ENCODE results near the gene PREX1. TPM values are rescaled to one million over a fixed set of nuclear protein-coding genes. Genes with fewer than 3 reads are reported as not detected.

The PREX1 gene
- total and polyA plus RNA-seq, 2 experiments from 2014 or later = 2.4 to 10.3 TPM

GRCh38 chr20:48672324-48672723, 155.5 kb downstream of the PREX1 start (continued):
- TF ChIP-seq CTCF (conservative IDR thresholded peaks at IDR 0.05; ENCODE audit: low read depth in 2 of 2) = no peak
- no peak for TF ChIP-seq REST (IDR thresholded peaks at IDR 0.05; ENCODE audit: unreplicated experiment)
- TF ChIP-seq POLR2AphosphoS5 (IDR thresholded peaks at IDR 0.05; ENCODE audit: low read depth) = no peak

GRCh38 chr20:48671141-48671540, 156.7 kb downstream of the PREX1 start:
- no peaks in the 10 kb centered on the region for H3K27me3 ChIP-seq (ENCODE audit: insufficient read depth)
- H3K4me3 Mint-ChIP-seq = no peak overlapping the region
- no peak overlapping the region for H3K4me2 ChIP-seq
- H3K4me3 ChIP-seq = no peak overlapping the region
- no peak overlapping the region for H3K27ac Mint-ChIP-seq
- no peak overlapping the region for H3K27ac ChIP-seq (ENCODE audit: low read depth)
- no peaks in the 10 kb centered on the region; the same call in 2 of the 3 replicates for H3K4me1 Mint-ChIP-seq
- DNase-seq (ENCODE audit: low spot score) = no peak
- H3F3A ChIP-seq (replicated peaks; ENCODE audit: low read depth) = no peaks in the 10 kb centered on the region
- H4K20me1 ChIP-seq (replicated peaks; ENCODE audit: insufficient read depth) = no peaks in the 10 kb centered on the region
- no peaks in the 10 kb centered on the region for H3K79me2 ChIP-seq (replicated peaks; ENCODE audit: insufficient read depth)
- no peak for ATAC-seq
- H3K27me3 Mint-ChIP-seq (ENCODE audit: insufficient read depth, low read depth, poor library complexity) = peaks cover 7% of the 10 kb centered on the region
- H3K4me1 ChIP-seq (ENCODE audit: insufficient read depth) = no peaks in the 10 kb centered on the region
- no peaks in the 10 kb centered on the region for H3K36me3 ChIP-seq (ENCODE audit: insufficient read depth)
- H3K9me3 Mint-ChIP-seq = peaks cover 5% of the 10 kb centered on the region; the same call in 2 of the 3 replicates
- no peaks in the 10 kb centered on the region for H3K9me2 ChIP-seq (ENCODE audit: insufficient read depth)
- peaks cover 6% of the 10 kb centered on the region for H3K36me3 Mint-ChIP-seq (ENCODE audit: low read depth)
- no peak overlapping the region for H2AFZ ChIP-seq
- TF ChIP-seq EZH2 (IDR thresholded peaks at IDR 0.05; ENCODE audit: low read depth, unreplicated experiment) = no peak
- no peak for TF ChIP-seq ZNF114 (CRISPR knock-in tag; IDR thresholded peaks at IDR 0.05)
- no peak for TF ChIP-seq NANOG (IDR thresholded peaks at IDR 0.05; ENCODE audit: borderline replicate concordance)
- no peak for TF ChIP-seq ZNF462 (CRISPR knock-in tag; IDR thresholded peaks at IDR 0.05)
- no peak for TF ChIP-seq CREB1 (CRISPR knock-in tag; IDR thresholded peaks at IDR 0.05; ENCODE audit: low read depth)
- TF ChIP-seq REST (IDR thresholded peaks at IDR 0.05; ENCODE audit: unreplicated experiment) = no peak
- no peak for TF ChIP-seq ETS1 (IDR thresholded peaks at IDR 0.05)
